Sigmoid colon (tissue), 4 donors: Measurements from ENCODE around the gene CCSER1.

Source experiments
- EP300 ChIP-seq, 4 donors: sonication (generic); formaldehyde crosslinking; IDR thresholded peaks; one replicate each; pipeline ENCODE4 v1.6.1; 2017; ENCODE audit warnings: antibody characterized with exemption in 4 of 4
- POLR2A ChIP-seq, 2 donors: fragments of 450-650 bp; IDR thresholded peaks; one replicate each; pipeline ENCODE4 v1.6.1; 2016; ENCODE audit warnings: antibody characterized with exemption in 2 of 2, mild to moderate bottlenecking in 2 of 2, moderate library complexity in 2 of 2
- TF ChIP-seq, protein P1 (sequence below), 4 experiments: fragments of 450-650 bp in 3 of 4; fragments of 200-600 bp in 1 of 4; IDR thresholded peaks; one replicate each; pipeline ENCODE4 v1.5.1; 2016 to 2019; ENCODE audit warnings: antibody characterized with exemption in 4 of 4, mild to moderate bottlenecking in 3 of 4, moderate library complexity in 2 of 4

DNA sequence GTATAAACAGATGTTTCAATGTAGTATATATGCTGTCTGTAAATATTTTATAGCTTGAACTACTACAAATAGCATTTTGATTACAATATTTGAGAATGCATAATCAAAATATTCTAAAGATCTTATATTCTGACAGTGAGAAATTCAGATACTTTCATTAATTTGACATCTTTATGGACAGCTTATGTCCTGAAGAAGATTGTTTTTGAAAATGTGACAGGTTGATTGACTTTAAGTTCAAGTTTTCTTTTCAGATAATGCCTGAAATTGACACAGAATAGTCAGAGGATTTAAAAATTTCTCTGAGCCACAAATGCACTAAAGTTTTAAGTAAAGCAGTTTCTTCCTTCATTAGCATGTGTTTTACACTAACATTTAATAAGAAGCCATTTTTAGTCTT is 799.8 kb downstream of the CCSER1 start:
- TF ChIP-seq, protein P1, sequence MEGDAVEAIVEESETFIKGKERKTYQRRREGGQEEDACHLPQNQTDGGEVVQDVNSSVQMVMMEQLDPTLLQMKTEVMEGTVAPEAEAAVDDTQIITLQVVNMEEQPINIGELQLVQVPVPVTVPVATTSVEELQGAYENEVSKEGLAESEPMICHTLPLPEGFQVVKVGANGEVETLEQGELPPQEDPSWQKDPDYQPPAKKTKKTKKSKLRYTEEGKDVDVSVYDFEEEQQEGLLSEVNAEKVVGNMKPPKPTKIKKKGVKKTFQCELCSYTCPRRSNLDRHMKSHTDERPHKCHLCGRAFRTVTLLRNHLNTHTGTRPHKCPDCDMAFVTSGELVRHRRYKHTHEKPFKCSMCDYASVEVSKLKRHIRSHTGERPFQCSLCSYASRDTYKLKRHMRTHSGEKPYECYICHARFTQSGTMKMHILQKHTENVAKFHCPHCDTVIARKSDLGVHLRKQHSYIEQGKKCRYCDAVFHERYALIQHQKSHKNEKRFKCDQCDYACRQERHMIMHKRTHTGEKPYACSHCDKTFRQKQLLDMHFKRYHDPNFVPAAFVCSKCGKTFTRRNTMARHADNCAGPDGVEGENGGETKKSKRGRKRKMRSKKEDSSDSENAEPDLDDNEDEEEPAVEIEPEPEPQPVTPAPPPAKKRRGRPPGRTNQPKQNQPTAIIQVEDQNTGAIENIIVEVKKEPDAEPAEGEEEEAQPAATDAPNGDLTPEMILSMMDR (IDR thresholded peaks at IDR 0.05): no peak
- TF ChIP-seq POLR2A (IDR thresholded peaks at IDR 0.05): no peak
- no peak for TF ChIP-seq EP300 (IDR thresholded peaks at IDR 0.05)
